ENCODE data around the gene DNAJB13.

DNAJB13 gene

DNA sequence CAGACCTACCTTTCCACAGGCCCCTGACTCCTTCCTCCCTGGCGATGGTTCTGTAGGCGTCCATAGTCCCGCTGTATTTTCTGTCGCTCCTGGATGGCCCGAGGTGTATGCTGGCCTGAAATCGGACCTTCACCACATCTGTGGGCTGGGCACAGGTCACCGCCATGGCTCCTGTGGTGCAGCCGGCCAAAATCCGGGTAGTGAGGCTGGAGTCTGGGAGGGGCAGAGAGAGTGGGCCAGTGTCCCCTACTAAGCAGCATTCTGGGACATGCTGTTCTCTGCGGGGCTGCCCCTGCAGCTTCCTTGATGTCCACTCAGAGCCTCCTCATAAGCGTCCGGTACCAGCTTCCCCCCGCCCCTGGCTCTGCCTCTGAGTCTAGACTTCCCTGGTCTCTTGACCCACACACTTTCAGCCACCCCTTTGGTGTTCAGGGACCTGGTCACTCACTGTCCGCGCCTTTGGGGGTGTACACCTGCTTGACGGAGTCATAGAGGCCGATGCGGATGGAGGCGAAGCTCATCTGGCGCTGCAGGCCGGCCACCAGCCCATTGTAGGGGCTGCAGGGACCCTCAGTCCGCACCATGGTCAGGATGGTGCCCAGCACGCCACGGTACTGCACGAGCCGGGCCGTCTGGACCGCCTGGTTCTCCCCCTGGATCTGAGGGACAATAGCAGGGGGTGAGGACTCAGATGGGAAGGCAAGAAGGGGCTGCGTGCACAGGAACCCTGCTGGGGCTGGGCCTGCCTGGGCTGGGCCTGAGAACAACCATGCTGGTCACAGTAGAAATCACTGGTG lies 55.1 kb downstream of the DNAJB13 start:
- no peaks in the 10 kb centered on the region for H3K9me3 Mint-ChIP-seq
- DNase-seq (ENCODE audit: low spot score in 2 of 2) (no peak), ATAC-seq (ENCODE audit: low read depth) (no peak)
- peak overlapping the region; percentile 94 for H3K27ac Mint-ChIP-seq
- H3K4me1 Mint-ChIP-seq = peaks cover 25% of the 10 kb centered on the region
- H3K4me3 Mint-ChIP-seq = no peak overlapping the region
- peaks cover 6% of the 10 kb centered on the region for H3K36me3 Mint-ChIP-seq
- H3K27me3 Mint-ChIP-seq = no peaks in the 10 kb centered on the region

DNA sequence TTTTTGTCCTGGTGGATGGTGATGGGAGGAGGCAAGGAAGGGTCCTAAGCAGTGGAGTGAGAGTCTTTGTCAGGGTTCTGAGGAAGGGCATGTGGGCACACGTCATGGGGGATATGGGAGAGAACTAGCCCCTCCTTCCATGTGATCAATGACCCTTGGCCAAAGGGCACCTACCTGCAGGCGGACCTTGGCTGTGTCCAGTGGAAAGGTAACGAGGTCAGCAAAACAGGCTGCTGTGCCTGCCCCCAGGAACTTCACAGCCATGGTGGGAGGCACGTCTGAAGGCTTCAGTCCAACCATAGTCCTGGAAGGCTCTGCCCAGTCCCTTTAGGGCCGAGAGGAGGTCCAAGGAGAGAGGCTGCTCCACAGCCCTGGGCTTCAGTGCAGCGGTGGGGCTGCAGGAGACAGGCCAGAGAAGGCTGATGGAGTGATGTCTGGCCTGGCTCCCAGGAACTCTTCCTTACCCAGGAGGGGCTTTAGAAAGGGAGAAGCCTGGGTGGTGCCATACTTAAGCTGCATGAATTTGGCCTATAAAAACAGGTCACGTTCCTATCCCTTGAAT lies 56.0 kb downstream of the DNAJB13 start:
- no peaks in the 10 kb centered on the region for H3K9me3 Mint-ChIP-seq
- peak overlapping the region; percentile 67 for H3K27ac Mint-ChIP-seq
- no peaks in the 10 kb centered on the region for H3K27me3 Mint-ChIP-seq
- peaks cover 6% of the 10 kb centered on the region for H3K36me3 Mint-ChIP-seq
- H3K4me3 Mint-ChIP-seq = no peak overlapping the region
- DNase-seq (ENCODE audit: low spot score in 2 of 2) = no peak
- no peak for ATAC-seq (ENCODE audit: low read depth)
- peaks cover 34% of the 10 kb centered on the region for H3K4me1 Mint-ChIP-seq

DNA sequence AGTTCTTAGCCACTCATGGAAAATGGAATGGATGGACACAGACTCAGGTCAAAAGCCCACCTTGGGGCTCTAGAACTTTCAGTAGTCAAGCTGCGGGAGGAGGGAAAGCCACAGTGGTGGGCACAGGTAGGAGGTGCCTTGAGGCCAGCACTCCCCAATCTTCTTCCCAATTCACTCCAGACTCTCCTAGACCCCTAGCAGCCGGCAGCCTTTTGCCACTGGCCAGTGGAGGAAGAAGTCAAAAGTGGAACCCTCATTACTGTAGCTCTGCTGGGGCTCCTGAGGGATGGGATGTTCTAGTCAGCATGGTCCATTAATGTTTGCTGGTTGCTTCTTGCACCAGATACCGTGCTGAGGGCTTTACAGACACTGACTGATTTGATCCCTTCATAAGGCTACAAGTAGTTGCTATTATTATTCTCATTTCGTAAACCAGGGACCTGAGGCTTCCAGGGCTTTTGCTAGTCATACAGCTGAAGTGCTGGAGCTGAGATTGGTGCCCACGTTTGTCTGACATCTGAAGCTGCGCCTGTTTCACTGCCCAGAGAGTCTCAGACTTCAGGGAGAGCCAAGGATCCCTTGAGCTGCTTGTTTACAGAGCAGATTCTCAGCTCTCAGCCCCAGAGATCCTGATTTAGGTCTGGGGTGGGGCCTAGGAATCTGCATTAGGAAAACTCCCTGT lies 57.0 kb downstream of the DNAJB13 start:
- Mint-ChIP-seq H3K9me3 (no peaks in the 10 kb centered on the region), H3K4me1 (peaks cover 39% of the 10 kb centered on the region), H3K27me3 (no peaks in the 10 kb centered on the region), H3K4me3 (no peak overlapping the region), H3K27ac (peak overlapping the region; percentile 60), H3K36me3 (peaks cover 6% of the 10 kb centered on the region)
- ATAC-seq (ENCODE audit: low read depth) (no peak), DNase-seq (ENCODE audit: low spot score in 2 of 2) (no peak)

- Mint-ChIP-seq H3K4me1 (peaks cover 39% of the 10 kb centered on the region), H3K27me3 (no peaks in the 10 kb centered on the region), H3K27ac (peak within 1 kb of the TSS; percentile 97), H3K4me3 (peak within 1 kb of the TSS; percentile 5), H3K36me3 (peaks cover 2% of the 10 kb centered on the region), H3K9me3 (no peaks in the 10 kb centered on the region)
- no peak for ATAC-seq (ENCODE audit: low read depth)
- DNase-seq (ENCODE audit: low spot score in 2 of 2) = no peak
Measured at GRCh38 chr11:74008373-74009229, 57.8 kb downstream of the DNAJB13 start, which contains the start of gene UCP3. Gene UCP3 (minus strand): TSS chr11:74009085. CDS start chr11:74007042, 2,043 bp downstream.

- ATAC-seq (ENCODE audit: low read depth) = no peak
- peaks cover 39% of the 10 kb centered on the region for H3K4me1 Mint-ChIP-seq
- no peaks in the 10 kb centered on the region for H3K27me3 Mint-ChIP-seq
- no peak overlapping the region for H3K4me3 Mint-ChIP-seq
- no peak for DNase-seq (ENCODE audit: low spot score in 2 of 2)
- H3K9me3 Mint-ChIP-seq = no peaks in the 10 kb centered on the region
- H3K27ac Mint-ChIP-seq = peak overlapping the region; percentile 88
- peaks cover 2% of the 10 kb centered on the region for H3K36me3 Mint-ChIP-seq
Measured at GRCh38 chr11:74009230-74009547, 58.4 kb downstream of the DNAJB13 start.

DNA sequence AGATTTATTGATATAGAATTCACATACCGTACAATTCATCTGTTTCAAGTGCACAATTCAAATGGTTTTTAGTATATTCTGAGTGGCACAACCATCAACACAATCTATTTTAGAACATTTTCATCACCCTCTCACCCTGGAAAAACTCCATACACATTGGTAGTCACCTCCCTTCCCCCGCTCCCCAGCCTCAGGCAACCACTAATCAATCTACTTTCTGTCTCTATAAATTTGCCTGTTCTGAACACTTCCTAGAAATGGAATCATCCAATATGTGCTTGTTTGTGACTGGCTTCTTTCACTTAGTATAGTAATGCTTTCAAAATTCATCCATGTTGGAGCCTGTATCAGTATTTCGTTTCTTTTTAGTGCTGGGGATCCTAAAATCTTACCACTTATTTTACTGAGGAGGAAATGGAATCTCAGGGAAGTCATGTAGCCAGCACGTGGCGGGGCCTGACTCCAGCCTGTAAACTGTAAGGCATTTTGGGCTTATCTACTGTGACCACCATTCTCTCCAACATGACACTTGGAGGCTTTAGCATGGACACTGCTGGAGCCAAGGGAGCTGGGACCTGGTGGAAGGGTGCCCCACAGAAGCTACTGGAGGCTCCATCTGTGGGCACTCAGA lies 59.0 kb downstream of the DNAJB13 start:
- H3K9me3 Mint-ChIP-seq = no peaks in the 10 kb centered on the region
- H3K36me3 Mint-ChIP-seq = peaks cover 2% of the 10 kb centered on the region
- no peak for ATAC-seq (ENCODE audit: low read depth)
- peaks cover 42% of the 10 kb centered on the region for H3K4me1 Mint-ChIP-seq
- H3K27ac Mint-ChIP-seq = peak overlapping the region; percentile 97
- no peak for DNase-seq (ENCODE audit: low spot score in 2 of 2)
- H3K4me3 Mint-ChIP-seq = peak overlapping the region; percentile 59
- H3K27me3 Mint-ChIP-seq = no peaks in the 10 kb centered on the region

- Mint-ChIP-seq H3K4me1 (peaks cover 42% of the 10 kb centered on the region), H3K36me3 (peaks cover under 1% of the 10 kb centered on the region), H3K4me3 (peak overlapping the region; percentile 59), H3K27me3 (no peaks in the 10 kb centered on the region), H3K9me3 (no peaks in the 10 kb centered on the region), H3K27ac (peak overlapping the region; percentile 97)
- DNase-seq (ENCODE audit: low spot score in 2 of 2) (no peak), ATAC-seq (ENCODE audit: low read depth) (no peak)
Measured at GRCh38 chr11:74010306-74011300, 59.8 kb downstream of the DNAJB13 start.

DNA sequence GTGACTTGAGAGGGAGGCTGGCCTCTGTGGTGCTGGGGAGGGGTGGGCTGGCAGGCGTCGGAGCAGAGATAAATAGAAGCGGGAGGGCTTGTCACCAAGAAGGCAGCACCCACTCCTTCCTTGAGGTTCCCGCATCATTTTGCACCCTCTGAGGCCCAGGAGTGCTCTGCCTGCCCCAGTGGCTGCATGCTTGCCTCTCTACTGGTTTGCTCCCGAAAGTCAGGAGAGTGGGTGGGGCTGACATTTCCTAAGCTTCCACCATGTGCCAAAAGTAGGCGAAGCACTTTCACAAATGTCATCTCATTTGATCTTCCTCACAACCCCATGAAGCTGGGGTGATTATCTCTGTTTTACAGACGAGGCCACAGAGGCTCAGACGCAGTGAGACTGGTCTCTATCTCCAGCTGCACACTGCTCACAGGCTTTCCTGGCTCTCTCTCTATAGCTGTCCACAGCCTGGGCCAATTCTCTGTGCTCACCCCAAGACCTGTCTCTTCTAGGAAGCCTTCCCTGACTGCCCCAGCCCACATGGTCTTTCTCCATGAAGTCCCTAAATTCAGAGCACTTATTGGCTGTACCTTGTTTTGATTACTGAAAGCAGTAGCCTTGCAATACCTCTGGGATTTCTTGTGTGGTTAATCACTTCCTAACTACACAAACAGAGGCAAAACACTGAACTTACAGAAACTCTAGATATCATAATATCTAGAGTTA lies 60.7 kb downstream of the DNAJB13 start:
- H3K36me3 Mint-ChIP-seq = peaks cover 6% of the 10 kb centered on the region
- peak overlapping the region; percentile 68 for H3K4me3 Mint-ChIP-seq
- H3K9me3 Mint-ChIP-seq = no peaks in the 10 kb centered on the region
- no peaks in the 10 kb centered on the region for H3K27me3 Mint-ChIP-seq
- DNase-seq (ENCODE audit: low spot score in 2 of 2) (peak; percentile 66 to 73), ATAC-seq (ENCODE audit: low read depth) (peak; percentile 87)
- H3K27ac Mint-ChIP-seq = peak overlapping the region; percentile 97
- peaks cover 46% of the 10 kb centered on the region for H3K4me1 Mint-ChIP-seq

DNA sequence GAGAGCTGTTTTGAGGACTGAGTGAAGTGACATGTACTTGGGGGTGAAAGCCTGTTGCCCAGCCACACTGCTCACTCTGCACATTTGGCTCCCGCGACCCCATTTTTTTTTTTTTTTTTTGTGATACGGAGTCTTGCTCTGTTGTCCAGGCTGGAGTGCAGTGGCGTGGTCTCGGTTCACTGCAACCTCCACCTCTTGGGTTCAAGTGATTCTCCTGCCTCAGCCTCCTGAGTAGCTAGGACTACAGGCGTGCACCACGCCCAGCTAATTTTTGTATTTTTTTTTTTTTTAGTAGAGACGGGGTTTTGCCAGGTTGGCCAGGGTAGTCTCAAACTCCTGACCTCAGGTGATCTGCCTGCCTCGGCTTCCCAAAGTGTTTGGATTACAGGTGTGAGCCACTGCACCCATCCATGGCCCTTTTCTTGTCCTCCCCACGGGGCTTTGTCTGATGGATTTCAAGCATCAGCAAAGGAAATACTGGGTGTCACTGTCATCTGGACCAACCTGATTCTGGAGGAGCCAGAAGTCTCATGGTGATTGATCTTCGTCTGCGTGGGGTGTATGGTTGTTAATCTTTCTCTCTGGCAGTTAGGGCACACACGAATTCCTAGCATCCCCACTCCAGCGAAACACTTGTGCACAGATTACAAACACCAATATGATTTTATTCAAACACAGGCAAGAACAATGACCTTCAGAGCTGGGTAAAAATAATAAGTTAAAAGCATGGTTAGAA lies 61.4 kb downstream of the DNAJB13 start:
- H3K9me3 Mint-ChIP-seq = no peaks in the 10 kb centered on the region
- DNase-seq (ENCODE audit: low spot score in 2 of 2) (no peak), ATAC-seq (ENCODE audit: low read depth) (no peak)
- peak overlapping the region; percentile 97 for H3K27ac Mint-ChIP-seq
- peaks cover 13% of the 10 kb centered on the region for H3K36me3 Mint-ChIP-seq
- H3K4me3 Mint-ChIP-seq = peak overlapping the region; percentile 68
- H3K27me3 Mint-ChIP-seq = no peaks in the 10 kb centered on the region
- H3K4me1 Mint-ChIP-seq = peaks cover 48% of the 10 kb centered on the region

GRCh38 chr11:74013141-74013540 lies 62.3 kb downstream of the DNAJB13 start:
- H3K27me3 Mint-ChIP-seq = no peaks in the 10 kb centered on the region
- H3K27ac Mint-ChIP-seq = peak overlapping the region; percentile 97
- H3K9me3 Mint-ChIP-seq = no peaks in the 10 kb centered on the region

GRCh38 chr11:74014880-74015279 lies 64.1 kb downstream of the DNAJB13 start:
- peaks cover 42% of the 10 kb centered on the region for H3K4me1 Mint-ChIP-seq
- no peak for DNase-seq (ENCODE audit: low spot score in 2 of 2)
- H3K9me3 Mint-ChIP-seq = no peaks in the 10 kb centered on the region
- no peak for ATAC-seq (ENCODE audit: low read depth)
- H3K36me3 Mint-ChIP-seq = peaks cover 14% of the 10 kb centered on the region
- no peak overlapping the region for H3K4me3 Mint-ChIP-seq
- no peaks in the 10 kb centered on the region for H3K27me3 Mint-ChIP-seq
- peak overlapping the region; percentile 79 for H3K27ac Mint-ChIP-seq

More at GRCh38 chr11:74013141-74013540, 62.3 kb downstream of the DNAJB13 start:
- Mint-ChIP-seq H3K4me1 (peaks cover 48% of the 10 kb centered on the region), H3K4me3 (no peak overlapping the region), H3K36me3 (peaks cover 14% of the 10 kb centered on the region)
- no peak for DNase-seq (ENCODE audit: low spot score in 2 of 2)
- no peak for ATAC-seq (ENCODE audit: low read depth)

Data from memory B cell (primary cell).